Vagina (tissue), 2 donors: Measurements from ENCODE around the gene ACTA1. TPM values are rescaled to one million over a fixed set of nuclear protein-coding genes. Genes with fewer than 3 reads are reported as not detected.

Experiments used
- DNase-seq, 2 donors: peaks; one replicate each; pipeline ENCODE4 v3.0.0-alpha.2; 2017; ENCODE audit errors: extremely low spot score in 2 of 2
- H3K27ac ChIP-seq: fragments of 200-600 bp; sonication (generic); one replicate; pipeline ENCODE4 v1.5.1; 2019
- H3K27me3 ChIP-seq: fragments of 200-600 bp; sonication (generic); one replicate; pipeline ENCODE4 v1.5.1; 2019
- H3K36me3 ChIP-seq, 2 donors: fragments of 200-600 bp; sonication (generic); one replicate each; pipeline ENCODE4 v1.5.1; 2017 to 2019
- H3K4me1 ChIP-seq: fragments of 200-600 bp; sonication (generic); one replicate; pipeline ENCODE4 v1.5.1; 2019
- H3K4me3 ChIP-seq, 2 donors: fragments of 200-600 bp; sonication (generic); 1 replicate in 1 of 2; 2 replicates in 1 of 2; pipeline ENCODE4 v1.5.1; 2016 to 2019
- H3K9me3 ChIP-seq: fragments of 200-600 bp; sonication (generic); one replicate; pipeline ENCODE4 v1.5.1; 2019
- POLR2A ChIP-seq, 2 donors: fragments of 450-650 bp; IDR thresholded peaks; one replicate each; pipeline ENCODE4 v1.6.1; 2017; ENCODE audit warnings: antibody characterized with exemption in 2 of 2, mild to moderate bottlenecking in 2 of 2, moderate library complexity in 2 of 2
- POLR2AphosphoS5 ChIP-seq, 2 donors: sonication (generic); formaldehyde crosslinking; IDR thresholded peaks; one replicate each; pipeline ENCODE4 v1.9.0; 2017; ENCODE audit warnings: antibody characterized with exemption in 2 of 2, mild to moderate bottlenecking in 2 of 2, low read depth in 1 of 2; ENCODE audit not compliant: insufficient read depth in 1 of 2
- intact Hi-C: fragments of 100-400 bp; cut with DNase I; formaldehyde crosslinking; loops from one replicate; pipeline ENCODE4 v1.15.1; 2023
- total RNA-seq: library from RNA; depleted of rRNA; stranded (reverse); fragments of >200 nt; gene quantifications from one replicate; pipeline ENCODE4 v1.2.3, GENCODE V29; 2016
- TF ChIP-seq, protein P1 (sequence below), 3 experiments: fragments of 450-650 bp in 2 of 3; fragments of 200-600 bp in 1 of 3; sonication (generic) in 1 of 3; IDR thresholded peaks; one replicate each; pipeline ENCODE4 v1.5.1; 2017 to 2019; ENCODE audit warnings: antibody characterized with exemption in 3 of 3, mild to moderate bottlenecking in 2 of 3, moderate library complexity in 2 of 3

Gene ACTA1
- total RNA-seq, 1 donor from 2014 or later, result not detected

DNA sequence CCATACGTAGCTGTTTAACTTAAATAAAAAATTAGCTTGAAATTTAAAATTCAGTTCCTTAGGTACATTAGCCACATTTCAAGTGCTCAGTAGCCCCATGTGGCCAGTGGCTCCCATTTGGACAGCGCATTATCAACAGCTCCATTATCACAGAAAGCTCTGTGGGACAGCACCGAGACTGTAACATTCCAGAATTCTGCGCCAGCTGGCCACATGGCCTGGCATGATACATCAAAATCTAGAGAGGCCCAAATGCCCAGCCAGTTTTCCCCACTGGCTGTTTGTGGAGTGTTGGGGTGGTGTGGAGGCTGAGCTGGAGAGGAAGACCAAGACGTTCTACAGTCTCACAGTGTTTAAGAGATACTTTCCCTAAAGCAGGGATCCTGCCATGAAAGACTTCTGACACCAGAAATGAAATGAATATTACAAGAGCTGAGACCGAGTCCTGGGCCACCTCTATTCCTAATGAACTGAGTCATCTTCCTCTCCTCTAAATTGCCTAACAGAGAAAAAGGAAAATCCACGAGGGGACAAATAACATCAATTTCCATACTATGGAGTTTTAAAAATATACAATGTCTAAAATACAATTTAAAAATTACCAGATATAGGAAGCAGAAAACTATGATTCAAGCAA, 27.3 kb upstream of the ACTA1 start:
- H3K4me1 ChIP-seq, result no peaks in the 10 kb centered on the region
- H3K36me3 ChIP-seq, result peaks cover 8 to 78% of the 10 kb centered on the region in 2 donors
- no peak for DNase-seq
- H3K27me3 ChIP-seq, result no peaks in the 10 kb centered on the region
- no peaks in the 10 kb centered on the region for H3K9me3 ChIP-seq
- TF ChIP-seq, protein P1, sequence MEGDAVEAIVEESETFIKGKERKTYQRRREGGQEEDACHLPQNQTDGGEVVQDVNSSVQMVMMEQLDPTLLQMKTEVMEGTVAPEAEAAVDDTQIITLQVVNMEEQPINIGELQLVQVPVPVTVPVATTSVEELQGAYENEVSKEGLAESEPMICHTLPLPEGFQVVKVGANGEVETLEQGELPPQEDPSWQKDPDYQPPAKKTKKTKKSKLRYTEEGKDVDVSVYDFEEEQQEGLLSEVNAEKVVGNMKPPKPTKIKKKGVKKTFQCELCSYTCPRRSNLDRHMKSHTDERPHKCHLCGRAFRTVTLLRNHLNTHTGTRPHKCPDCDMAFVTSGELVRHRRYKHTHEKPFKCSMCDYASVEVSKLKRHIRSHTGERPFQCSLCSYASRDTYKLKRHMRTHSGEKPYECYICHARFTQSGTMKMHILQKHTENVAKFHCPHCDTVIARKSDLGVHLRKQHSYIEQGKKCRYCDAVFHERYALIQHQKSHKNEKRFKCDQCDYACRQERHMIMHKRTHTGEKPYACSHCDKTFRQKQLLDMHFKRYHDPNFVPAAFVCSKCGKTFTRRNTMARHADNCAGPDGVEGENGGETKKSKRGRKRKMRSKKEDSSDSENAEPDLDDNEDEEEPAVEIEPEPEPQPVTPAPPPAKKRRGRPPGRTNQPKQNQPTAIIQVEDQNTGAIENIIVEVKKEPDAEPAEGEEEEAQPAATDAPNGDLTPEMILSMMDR (IDR thresholded peaks at IDR 0.05), result no peak
- TF ChIP-seq POLR2AphosphoS5 (IDR thresholded peaks at IDR 0.05; ENCODE audit: insufficient read depth in 1 of 2, low read depth in 1 of 2) (no peak), POLR2A (IDR thresholded peaks at IDR 0.05) (no peak)
- intact Hi-C loops, result no loop called here
- no peak overlapping the region for H3K27ac ChIP-seq
- no peak overlapping the region for H3K4me3 ChIP-seq

DNA sequence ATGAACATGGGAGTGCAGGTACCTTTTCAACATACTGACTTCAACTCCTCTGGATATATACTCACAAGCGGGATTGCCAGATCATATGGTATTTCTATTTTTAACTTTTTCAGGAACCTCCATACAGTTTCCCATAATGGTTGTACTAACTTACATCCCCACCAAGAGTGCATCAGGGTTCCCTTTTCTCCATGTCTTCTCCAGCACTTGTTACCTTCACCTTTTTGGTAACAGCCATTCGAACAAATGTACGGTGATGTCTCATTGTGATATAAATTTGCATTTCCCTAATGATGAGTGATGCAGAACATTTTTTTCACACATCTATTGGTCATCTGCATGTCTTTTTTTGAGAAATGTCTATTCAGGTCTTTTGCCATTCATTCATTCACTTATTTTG, 25.9 kb upstream of the ACTA1 start:
- no peak for DNase-seq
- intact Hi-C loops, result no loop called here
- no peaks in the 10 kb centered on the region for H3K9me3 ChIP-seq
- no peak overlapping the region for H3K4me3 ChIP-seq
- TF ChIP-seq POLR2A (IDR thresholded peaks at IDR 0.05), result no peak
- TF ChIP-seq POLR2AphosphoS5 (IDR thresholded peaks at IDR 0.05; ENCODE audit: insufficient read depth in 1 of 2, low read depth in 1 of 2), result no peak
- H3K4me1 ChIP-seq, result no peaks in the 10 kb centered on the region
- peaks cover 8 to 73% of the 10 kb centered on the region in 2 donors for H3K36me3 ChIP-seq
- H3K27me3 ChIP-seq, result no peaks in the 10 kb centered on the region
- H3K27ac ChIP-seq, result no peak overlapping the region

DNA sequence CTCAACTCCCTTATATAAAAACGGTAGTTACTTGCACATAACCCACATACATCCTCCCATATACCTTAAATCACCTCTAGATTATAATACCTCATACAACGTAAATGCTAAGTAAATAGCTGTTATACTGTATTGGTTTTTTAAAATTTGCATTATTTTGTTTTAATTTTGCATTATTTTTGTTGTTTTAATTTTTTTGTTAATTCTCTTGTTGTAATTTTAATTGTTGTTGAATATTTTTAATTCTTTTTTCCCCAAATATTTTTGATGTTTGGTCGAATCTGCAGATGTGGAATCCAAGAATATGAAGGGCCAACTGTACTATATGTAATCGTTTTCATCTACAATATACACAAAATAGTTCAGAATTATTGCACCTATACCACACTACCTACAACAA, 23.5 kb upstream of the ACTA1 start:
- peaks cover 3 to 51% of the 10 kb centered on the region in 2 donors for H3K36me3 ChIP-seq
- no peaks in the 10 kb centered on the region for H3K27me3 ChIP-seq
- TF ChIP-seq POLR2AphosphoS5 (IDR thresholded peaks at IDR 0.05; ENCODE audit: insufficient read depth in 1 of 2, low read depth in 1 of 2) (no peak), POLR2A (IDR thresholded peaks at IDR 0.05) (no peak)
- TF ChIP-seq, protein P1 (IDR thresholded peaks at IDR 0.05), result no peak
- intact Hi-C loops, result no loop called here
- no peak overlapping the region for H3K27ac ChIP-seq
- H3K9me3 ChIP-seq, result no peaks in the 10 kb centered on the region
- H3K4me3 ChIP-seq, result no peak overlapping the region
- no peaks in the 10 kb centered on the region for H3K4me1 ChIP-seq
- DNase-seq, result no peak

- no peak overlapping the region for H3K27ac ChIP-seq
- TF ChIP-seq, protein P1 (IDR thresholded peaks at IDR 0.05), result no peak
- TF ChIP-seq POLR2AphosphoS5 (IDR thresholded peaks at IDR 0.05; ENCODE audit: insufficient read depth in 1 of 2, low read depth in 1 of 2) (no peak), POLR2A (IDR thresholded peaks at IDR 0.05) (no peak)
- DNase-seq, result no peak
- H3K4me1 ChIP-seq, result no peaks in the 10 kb centered on the region
- H3K4me3 ChIP-seq, result no peak overlapping the region
- intact Hi-C loops, result no loop called here
- no peaks in the 10 kb centered on the region for H3K9me3 ChIP-seq
- H3K36me3 ChIP-seq, result peaks cover 0 to 48% of the 10 kb centered on the region in 2 donors
- H3K27me3 ChIP-seq, result no peaks in the 10 kb centered on the region
These were observed 22.1 kb upstream of the ACTA1 start for GRCh38 chr1:229456016-229456415.

- Histone ChIP-seq H3K4me3 (no peak overlapping the region), H3K36me3 (peaks cover 0 to 46% of the 10 kb centered on the region in 2 donors), H3K27me3 (no peaks in the 10 kb centered on the region), H3K27ac (no peak overlapping the region), H3K4me1 (no peaks in the 10 kb centered on the region), H3K9me3 (no peaks in the 10 kb centered on the region)
- no peak for DNase-seq
- no peak for TF ChIP-seq POLR2AphosphoS5 (IDR thresholded peaks at IDR 0.05; ENCODE audit: insufficient read depth in 1 of 2, low read depth in 1 of 2)
- no peak for TF ChIP-seq POLR2A (IDR thresholded peaks at IDR 0.05)
- TF ChIP-seq, protein P1 (IDR thresholded peaks at IDR 0.05), result no peak
- intact Hi-C loops, result no loop called here
These were observed 20.2 kb upstream of the ACTA1 start for GRCh38 chr1:229454056-229454455.
